NT2/D1 (cell line): ENCODE results near the gene SRXN1.

Source experiments
- SUZ12 ChIP-seq: IDR thresholded peaks from 2 replicates; pipeline ENCODE4 v1.6.1; 2011; ENCODE audit not compliant: insufficient read length, insufficient read depth; ENCODE audit errors: extremely low read depth
- YY1 ChIP-seq: IDR thresholded peaks from 2 replicates; pipeline ENCODE4 v1.6.1; 2011; ENCODE audit not compliant: insufficient read length, insufficient read depth
- ZNF274 ChIP-seq: IDR thresholded peaks from 2 replicates; pipeline ENCODE4 v1.6.1; 2011; ENCODE audit warnings: mild to moderate bottlenecking, low read depth, low read length

- TF ChIP-seq SUZ12 (no peak), ZNF274 (no peak), YY1 (no peak)
Measured at GRCh38 chr20:692044-692443, 39.0 kb upstream of the SRXN1 start.
